ENCODE results near the gene ISCA1.

Gene ISCA1

GRCh38 chr9:86308687-86309086, 26.3 kb upstream of the ISCA1 start:
- TF ChIP-seq REST (tag by site-specific recombination; IDR thresholded peaks at IDR 0.05) = no peak
- no peak for TF ChIP-seq PRDM10 (tag by site-specific recombination; IDR thresholded peaks at IDR 0.05)
- no peak for TF ChIP-seq PRDM2 (tag by site-specific recombination; IDR thresholded peaks at IDR 0.05; ENCODE audit: borderline replicate concordance)
- no peak for TF ChIP-seq ZIC2 (tag by site-specific recombination; IDR thresholded peaks at IDR 0.05)
- TF ChIP-seq HIC1 (tag by site-specific recombination; IDR thresholded peaks at IDR 0.05) = no peak
- TF ChIP-seq ZBTB6 (tag by site-specific recombination; IDR thresholded peaks at IDR 0.05) = no peak
- no peak for TF ChIP-seq ZNF548 (tag by site-specific recombination; IDR thresholded peaks at IDR 0.05)
- POLR2A ChIA-PET = no interaction called here
- Histone ChIP-seq H3K4me3 (ENCODE audit: low read depth, low read length) (no peak overlapping the region), H3K9me3 (ENCODE audit: control insufficient read depth, insufficient read depth, low read depth, low read length) (no peaks in the 10 kb centered on the region), H3K4me1 (ENCODE audit: control insufficient read depth, insufficient read depth, low read length) (peaks cover 2% of the 10 kb centered on the region; the same call in 1 of the 2 replicates), H3K36me3 (ENCODE audit: control insufficient read depth in 2 of 2, insufficient read depth in 1 of 2, low read length in 2 of 2) (peaks cover 14 to 59% of the 10 kb centered on the region in 2 experiments), H3K27ac (ENCODE audit: extremely low read depth, low read depth, low read length) (no peak overlapping the region)
- CTCF ChIA-PET = interaction anchor here (0.6 to 1.4 kb wide), 2 partner anchors 20 to 97 kb away, joined by 3 read pairs; no protein-coding TSS in a partner anchor
